Naive B cell (primary cell): Measurements from ENCODE around the gene OR2B3. TPM values are rescaled to one million over a fixed set of nuclear protein-coding genes. Genes with fewer than 3 reads are reported as not detected.

Source experiments
- ATAC-seq, 2 donors: fragments of 150-1000 bp; cut with Tn5 transposase; 2 replicates each; pipeline ENCODE4 v1.10.0; 2021; ENCODE audit warnings: low read depth in 2 of 2, mild to moderate bottlenecking in 2 of 2, moderate library complexity in 2 of 2
- DNase-seq: peaks from one replicate; pipeline ENCODE4 v3.0.0; 2022
- H3K27ac Mint-ChIP-seq, 6 donors: one replicate each; pipeline ENCODE4 v1.8.0; 2020 to 2022; ENCODE audit warnings: mild to moderate bottlenecking in 6 of 6, mixed read lengths in 6 of 6, moderate library complexity in 5 of 6, inconsistent platforms in 2 of 6
- H3K27me3 Mint-ChIP-seq, 3 donors: one replicate each; pipeline ENCODE4 v1.8.0; 2021 to 2022; ENCODE audit warnings: mixed read lengths in 3 of 3, mild to moderate bottlenecking in 1 of 3
- H3K36me3 Mint-ChIP-seq, 2 donors: one replicate each; pipeline ENCODE4 v1.8.0; 2020 to 2022; ENCODE audit warnings: mixed read lengths in 2 of 2, inconsistent platforms in 1 of 2, mild to moderate bottlenecking in 1 of 2
- H3K4me1 Mint-ChIP-seq, 3 donors: one replicate each; pipeline ENCODE4 v1.8.0; 2020 to 2022; ENCODE audit warnings: mixed read lengths in 3 of 3, inconsistent platforms in 1 of 3, mild to moderate bottlenecking in 1 of 3, moderate library complexity in 1 of 3
- H3K4me3 Mint-ChIP-seq, 8 donors: one replicate each; pipeline ENCODE4 v1.8.0; 2020 to 2022; ENCODE audit warnings: mild to moderate bottlenecking in 8 of 8, mixed read lengths in 8 of 8, moderate library complexity in 8 of 8, inconsistent platforms in 2 of 8
- H3K9me3 Mint-ChIP-seq, 7 donors: one replicate each; pipeline ENCODE4 v1.8.0; 2020 to 2022; ENCODE audit warnings: mixed read lengths in 7 of 7, mild to moderate bottlenecking in 5 of 7, inconsistent platforms in 2 of 7, moderate library complexity in 1 of 7
- polyA plus RNA-seq, 6 donors: library from polyadenylated mRNA; unstranded; fragments of 300-500 nt; fragmentation: Illumina TruSeq; gene quantifications; one replicate each; pipeline ENCODE4 v1.2.3, GENCODE V29; 2021; ENCODE audit warnings: low read depth in 6 of 6

OR2B3 gene
- polyA plus RNA-seq, 6 donors from 2014 or later, result not detected

GRCh38 chr6:29071831-29072723, 15.0 kb downstream of the OR2B3 start:
- peak overlapping the region in 1 of 6 donors; percentile 18 for H3K27ac Mint-ChIP-seq
- peaks cover 16 to 27% (median 26%) of the 10 kb centered on the region in 3 donors for H3K27me3 Mint-ChIP-seq
- peaks cover 0 to 18% (median 4%) of the 10 kb centered on the region in 7 donors for H3K9me3 Mint-ChIP-seq
- no peak for DNase-seq
- H3K36me3 Mint-ChIP-seq, result no peaks in the 10 kb centered on the region
- H3K4me3 Mint-ChIP-seq, result no peak overlapping the region
- ATAC-seq, result peak; percentile 27 to 42
- H3K4me1 Mint-ChIP-seq, result no peaks in the 10 kb centered on the region

DNA sequence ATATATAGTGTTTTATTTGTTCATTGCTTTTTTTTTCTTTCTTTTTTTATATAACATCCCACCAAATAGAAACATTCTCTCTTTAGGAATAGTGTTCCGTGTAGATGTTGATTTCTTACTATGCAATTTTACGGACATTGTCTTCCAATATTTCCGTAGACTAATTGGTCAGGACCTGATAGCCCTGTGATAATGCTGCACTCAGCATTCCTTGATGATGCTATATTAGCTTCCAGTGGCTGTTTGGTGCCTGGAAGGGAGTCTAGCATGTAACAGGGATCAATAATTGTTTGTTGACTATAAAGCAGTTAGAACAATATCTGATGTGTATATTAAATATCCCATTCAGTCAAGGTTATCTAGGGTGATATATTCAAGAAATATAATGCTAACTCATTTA, 35.4 kb downstream of the OR2B3 start:
- no peak for ATAC-seq

GRCh38 chr6:29045075-29045474, 42.0 kb downstream of the OR2B3 start, which contains the start of gene OR2W1:
OR2W1 (minus strand) TSS chr6:29045175; CDS start chr6:29045175, 0 bp downstream.
- no peak within 1 kb of the TSS for H3K27ac Mint-ChIP-seq
- no peak for ATAC-seq
- H3K4me3 Mint-ChIP-seq, result no peak within 1 kb of the TSS
- H3K36me3 Mint-ChIP-seq, result no peaks in the 10 kb centered on the region
- H3K4me1 Mint-ChIP-seq, result no peaks in the 10 kb centered on the region
- peaks cover 32 to 47% (median 33%) of the 10 kb centered on the region in 3 donors for H3K27me3 Mint-ChIP-seq
- peaks cover 0 to 15% (median 4%) of the 10 kb centered on the region in 7 donors for H3K9me3 Mint-ChIP-seq
- DNase-seq, result no peak

More for the DNA sequence above, 35.4 kb downstream of the OR2B3 start:
- Mint-ChIP-seq H3K36me3 (peaks cover 0 to 8% of the 10 kb centered on the region in 2 donors), H3K4me1 (no peaks in the 10 kb centered on the region), H3K27me3 (peaks cover 17 to 37% (median 24%) of the 10 kb centered on the region in 3 donors), H3K4me3 (no peak overlapping the region), H3K27ac (no peak overlapping the region), H3K9me3 (peaks cover 4 to 30% (median 14%) of the 10 kb centered on the region in 7 donors)
- DNase-seq, result no peak

Other genes starting within 250 kb of the OR2B3 start
- 10 to 100 TPM; 39.8 to 67.0 (median 54.1) TPM for gene TRIM27, start 163.3 kb downstream of the OR2B3 start, polyA plus RNA-seq
- gene ZNF311, start 82.0 kb downstream of the OR2B3 start, polyA plus RNA-seq, result not detected
- gene OR2W1, start 42.1 kb downstream of the OR2B3 start, polyA plus RNA-seq, result not detected
- not detected for gene OR2J1, start 12.2 kb upstream of the OR2B3 start, polyA plus RNA-seq
- not detected for gene OR2J3, start 20.7 kb upstream of the OR2B3 start, polyA plus RNA-seq
- not detected for gene OR2J2, start 83.6 kb upstream of the OR2B3 start, polyA plus RNA-seq
- not detected for gene OR14J1, start 214.4 kb upstream of the OR2B3 start, polyA plus RNA-seq